Superior temporal gyrus (tissue), 1 donor: ENCODE results near the gene TUBB8.
"Not testable (repeated sequence)": the region's sequence is repeated elsewhere in the genome, so short reads cannot be mapped to it uniquely, and the experiment has no call there.

Experiments
- DNase-seq: peaks from one replicate; pipeline ENCODE4 v3.0.0-alpha.2; 2016; ENCODE audit errors: extremely low spot score

TUBB8 gene

DNA sequence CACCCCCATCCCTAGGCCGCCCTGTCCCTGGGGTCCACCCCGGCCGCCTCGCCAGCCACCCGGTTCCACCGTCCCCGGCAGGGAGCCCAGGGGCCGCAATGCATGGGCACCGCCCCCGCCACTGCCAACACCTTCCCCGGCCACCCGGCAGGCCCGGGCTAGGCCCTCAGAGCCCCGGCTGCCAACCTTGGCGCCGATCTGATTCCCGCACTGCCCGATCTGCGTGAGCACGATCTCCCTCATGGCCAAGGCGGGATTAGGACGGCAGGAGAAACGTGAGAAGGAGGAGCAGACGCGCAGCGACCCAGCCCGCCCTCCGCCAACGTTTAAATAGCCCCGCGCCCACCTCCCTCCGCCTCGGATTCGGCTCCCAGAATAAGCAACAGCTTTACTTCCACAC is at the start of gene TUBB8:
TSS of gene TUBB8 (minus strand) at position 301 of the 400 bp plus-strand sequence. CDS start at position 243, 58 bp downstream.
- DNase-seq, result no peak

DNA sequence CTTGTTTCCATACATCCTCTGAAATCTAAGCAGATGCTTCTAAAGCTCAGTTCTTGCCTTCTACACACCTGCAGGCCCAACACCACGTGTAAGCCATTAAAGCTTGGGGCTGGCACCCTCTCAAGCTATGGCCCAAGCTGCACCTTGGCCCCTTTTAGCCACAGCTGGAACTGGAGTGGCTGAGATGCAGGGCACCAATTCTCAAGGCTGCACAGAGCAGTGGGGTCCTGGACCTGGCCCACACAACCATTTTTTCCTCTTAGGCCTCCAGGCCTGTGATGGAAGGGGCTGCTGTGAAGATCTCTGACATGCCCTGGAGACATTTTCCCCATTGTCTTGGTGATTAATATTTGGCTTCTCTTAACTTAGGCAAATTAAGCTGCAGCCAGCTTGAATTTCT is 47.4 kb upstream of the TUBB8 start:
- DNase-seq, result no peak

GRCh38 chr10:95356-96115 is 46.4 kb upstream of the TUBB8 start:
- no peak for DNase-seq

DNA sequence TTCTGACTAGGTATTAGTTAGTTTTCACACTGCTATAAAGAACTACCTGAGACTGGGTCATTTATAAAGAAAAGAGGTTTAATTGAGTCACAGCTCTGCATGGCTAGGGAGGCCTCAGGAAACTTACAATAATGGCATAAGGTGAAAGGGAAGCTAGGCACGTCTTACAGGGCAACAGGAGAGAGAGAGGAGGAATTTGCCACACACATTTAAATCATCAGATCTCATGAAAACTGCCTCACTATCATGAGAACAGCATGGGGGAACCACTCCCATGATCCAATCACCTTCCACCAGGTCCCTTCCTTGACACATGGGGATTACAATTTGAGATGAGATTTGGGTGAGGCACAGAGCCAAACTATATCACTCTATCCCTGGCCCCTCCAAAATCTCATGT is 45.5 kb upstream of the TUBB8 start:
- DNase-seq, result no peak

GRCh38 chr10:92846-93245 is 43.8 kb upstream of the TUBB8 start:
- no peak for DNase-seq

DNA sequence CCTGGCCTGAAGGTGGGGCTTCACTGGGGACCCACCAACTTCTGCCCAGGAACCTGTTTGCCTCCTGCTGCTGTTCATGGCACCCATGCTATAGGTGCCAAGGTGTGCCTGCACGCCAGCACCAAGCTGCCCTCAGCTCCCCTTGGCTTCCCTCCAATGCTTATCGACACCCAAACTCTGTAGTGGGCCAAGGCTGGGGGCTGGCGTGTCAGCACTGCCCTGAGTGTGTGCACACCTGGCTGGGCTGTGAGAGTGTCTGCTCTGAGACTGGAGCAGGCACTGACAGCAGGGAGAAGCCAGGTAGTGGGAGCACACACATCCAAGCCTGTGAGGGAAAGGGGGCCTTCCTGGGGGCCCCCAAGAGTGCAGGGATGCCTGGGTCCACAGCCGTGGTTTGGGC is 43.1 kb upstream of the TUBB8 start:
- no peak for DNase-seq

DNA sequence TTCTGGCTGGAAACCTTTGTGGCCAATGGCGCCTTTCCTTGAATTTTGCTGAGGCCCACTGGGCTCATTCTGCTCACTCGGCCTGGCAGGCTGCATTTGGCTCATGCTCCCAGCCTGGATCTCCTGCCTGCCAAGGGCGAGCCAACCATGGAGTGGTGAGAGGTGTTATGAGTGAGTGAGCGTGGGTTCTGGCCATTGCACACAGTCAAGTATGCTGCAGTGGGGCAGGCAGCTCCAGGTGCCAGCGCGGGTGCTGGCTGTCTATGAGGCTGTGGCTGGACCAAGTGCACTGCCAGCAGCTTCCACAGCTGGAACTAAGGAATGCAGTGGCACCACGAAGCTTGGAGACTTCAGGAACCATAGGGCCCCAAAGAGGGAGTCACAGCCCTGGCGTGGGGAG is 42.2 kb upstream of the TUBB8 start:
- no peak for DNase-seq

DNA sequence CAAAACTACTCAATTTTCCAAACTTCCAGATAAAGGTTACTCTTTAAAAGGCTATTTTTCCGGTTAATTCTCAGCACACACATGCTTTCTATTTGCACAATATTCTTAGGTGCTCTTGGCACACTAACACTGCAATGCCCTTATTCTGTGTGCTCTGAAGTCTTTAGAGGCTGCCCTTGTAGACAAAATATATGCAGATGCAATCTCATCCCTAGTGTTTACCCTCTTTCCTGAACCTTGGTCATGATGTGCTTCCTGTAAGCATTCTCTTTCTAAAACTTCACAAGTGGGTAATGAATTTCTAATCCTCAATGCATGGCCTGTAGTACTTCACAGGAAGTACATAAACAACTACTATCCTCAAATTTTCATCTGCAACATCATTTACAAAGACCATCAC is 41.1 kb upstream of the TUBB8 start:
- no peak for DNase-seq

DNA sequence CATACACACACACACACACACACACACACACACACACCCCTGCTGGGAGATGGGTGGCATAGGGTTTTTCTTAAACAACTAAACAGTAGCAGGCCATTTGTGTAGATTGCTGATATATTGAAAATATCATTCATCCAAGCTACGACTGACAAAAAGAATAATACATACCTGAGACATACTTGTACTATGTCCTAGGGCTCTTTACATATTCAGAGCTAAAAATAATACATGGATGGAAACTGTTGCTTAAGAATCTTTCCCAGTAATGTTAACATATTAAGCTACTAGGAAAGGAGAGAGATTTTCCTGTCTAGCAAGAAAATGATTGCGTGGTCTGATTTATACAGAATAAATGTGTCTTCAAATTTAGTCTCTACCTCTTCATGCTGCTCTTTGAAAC is 40.2 kb upstream of the TUBB8 start:
- DNase-seq, result no peak

DNA sequence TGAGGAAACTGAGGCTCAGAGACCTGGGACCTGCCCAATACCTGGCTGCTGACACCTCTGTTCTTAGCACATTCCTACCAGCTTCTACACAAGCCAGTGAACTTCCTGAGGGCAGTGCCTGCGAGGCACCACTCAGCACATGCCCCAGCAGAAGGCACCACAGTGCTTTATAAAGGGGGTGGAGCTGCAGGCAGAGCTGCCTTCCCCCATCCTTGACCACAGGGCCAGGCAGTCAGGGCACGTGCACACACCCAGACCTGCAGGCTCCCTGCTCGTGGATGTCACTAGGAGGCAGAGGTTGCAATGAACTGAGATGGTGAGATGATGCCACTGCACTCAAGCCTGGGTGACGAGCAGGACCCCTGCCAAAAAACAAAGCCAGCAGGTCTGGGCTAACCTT is 39.2 kb upstream of the TUBB8 start:
- DNase-seq, result no peak

DNA sequence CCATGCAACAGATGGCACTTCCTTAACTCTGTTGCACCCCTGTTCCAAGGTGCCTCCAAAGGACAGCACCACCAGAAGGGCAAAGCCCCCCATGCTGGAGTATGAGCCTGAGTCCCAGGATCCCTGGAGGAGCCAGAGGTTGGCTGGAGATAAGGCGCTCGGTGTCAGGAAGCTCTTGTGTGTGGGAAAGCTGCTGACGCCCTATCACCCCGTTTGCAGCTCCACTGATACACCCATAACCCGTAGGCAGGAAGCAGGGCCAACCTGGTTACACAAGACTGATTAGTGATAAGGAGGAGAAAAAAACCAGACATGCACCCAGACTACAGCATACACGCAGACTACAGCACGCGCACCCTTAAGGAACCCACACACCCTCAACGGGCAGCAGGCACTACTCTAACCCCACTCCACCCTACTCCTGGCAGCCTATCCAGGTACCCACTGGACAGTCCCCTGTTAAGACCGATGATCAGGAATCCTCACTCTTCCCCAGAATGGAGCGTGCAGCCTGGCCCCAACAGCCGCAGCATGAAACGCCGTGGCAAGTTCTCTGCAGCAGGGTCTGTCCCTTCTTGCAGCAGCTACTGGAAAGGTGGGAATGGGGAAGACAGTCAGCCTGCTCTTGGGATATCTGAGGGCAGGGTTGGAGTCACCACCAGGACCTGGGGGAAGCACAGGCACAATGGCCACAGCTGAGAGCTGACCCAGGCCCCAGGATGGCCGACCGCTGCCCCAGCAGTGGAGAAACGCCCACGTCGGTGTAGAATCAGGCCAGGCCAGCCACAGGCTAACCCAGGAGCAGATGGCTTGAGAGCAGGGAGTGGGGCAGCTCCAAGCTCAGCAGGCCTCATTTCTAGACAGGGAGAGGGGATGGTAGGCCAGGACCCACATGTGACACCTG is 38.3 kb upstream of the TUBB8 start:
- no peak for DNase-seq

DNA sequence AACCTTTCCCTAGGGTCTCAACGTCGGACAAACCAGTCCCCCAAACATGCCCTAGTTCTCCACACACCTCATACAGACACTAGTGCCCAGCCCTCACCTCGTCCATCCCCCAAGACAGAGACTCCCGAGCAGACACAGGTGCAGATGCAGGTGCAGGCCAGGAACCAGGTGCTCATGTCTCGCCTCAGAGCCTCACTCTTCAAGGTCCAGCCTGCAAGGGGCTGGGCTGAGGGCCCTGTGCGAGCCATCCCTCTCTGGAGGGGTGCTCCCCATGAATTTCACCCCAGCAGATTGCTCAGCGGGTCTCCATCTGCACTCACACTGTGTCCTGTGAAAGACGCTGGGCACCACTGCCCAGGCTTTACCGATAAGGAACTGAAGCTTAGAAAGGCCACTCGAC is 36.9 kb upstream of the TUBB8 start:
- no peak for DNase-seq

GRCh38 chr10:85044-85443 is 35.9 kb upstream of the TUBB8 start:
- DNase-seq, result no peak

GRCh38 chr10:83930-84530 is 34.9 kb upstream of the TUBB8 start:
- no peak for DNase-seq

GRCh38 chr10:80477-81105 is 31.5 kb upstream of the TUBB8 start:
- no peak for DNase-seq

DNA sequence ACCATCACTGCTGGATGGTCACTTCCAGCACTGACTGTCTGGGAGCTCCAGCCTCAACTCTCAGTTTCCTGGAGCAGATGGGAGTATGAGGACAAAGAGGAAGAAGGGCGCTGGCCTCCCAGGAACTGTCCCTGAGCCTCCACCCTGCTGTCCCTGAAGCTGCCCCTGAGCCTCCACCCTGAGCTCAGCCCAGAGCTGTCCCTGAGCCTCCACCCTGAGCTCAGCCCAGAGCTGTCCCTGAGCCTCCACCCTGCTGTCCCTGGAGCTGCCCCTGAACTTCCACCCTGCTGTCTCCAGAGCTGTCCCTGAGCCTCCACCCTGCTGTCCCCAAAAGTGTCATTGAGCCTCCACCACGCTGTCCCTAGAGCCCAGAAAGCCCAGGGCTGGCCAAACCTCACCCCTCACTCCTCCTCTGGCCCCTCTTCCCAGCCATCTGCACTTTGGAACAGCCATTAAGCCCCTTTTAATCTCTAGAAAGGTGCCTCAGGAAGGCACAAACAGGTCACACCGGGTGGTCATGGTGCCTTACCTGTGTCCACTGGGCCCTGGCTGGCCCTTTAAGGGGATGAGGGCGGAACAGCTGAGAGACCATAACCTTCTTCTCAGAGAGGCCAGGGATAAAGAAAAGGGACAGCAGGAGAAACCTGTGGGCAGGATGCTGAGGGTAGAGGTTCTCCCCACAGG is 30.6 kb upstream of the TUBB8 start:
- DNase-seq, result no peak

GRCh38 chr10:78556-78955 is 29.5 kb upstream of the TUBB8 start:
- DNase-seq, result no peak

DNA sequence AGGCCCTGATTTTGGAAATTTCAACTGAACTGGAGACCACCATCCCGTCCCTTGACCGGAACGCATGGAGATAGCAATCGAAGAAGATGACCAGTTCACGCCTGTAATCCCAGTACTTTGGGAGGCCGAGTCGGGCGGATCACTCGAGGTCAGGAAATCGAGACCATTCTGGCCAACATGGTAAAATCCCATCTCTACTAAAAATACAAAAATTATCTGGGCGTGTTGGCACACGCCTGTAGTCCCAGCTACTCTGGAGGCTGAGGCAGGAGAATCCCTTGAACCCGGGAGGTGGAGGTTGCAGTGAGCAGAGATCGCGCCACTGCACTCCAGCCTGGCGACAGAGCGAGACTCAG is 25.1 kb upstream of the TUBB8 start:
- DNase-seq, result not testable (repeated sequence)

- DNase-seq, result peak; percentile 28
Observed at GRCh38 chr10:73543-74265, 24.6 kb upstream of the TUBB8 start.

DNA sequence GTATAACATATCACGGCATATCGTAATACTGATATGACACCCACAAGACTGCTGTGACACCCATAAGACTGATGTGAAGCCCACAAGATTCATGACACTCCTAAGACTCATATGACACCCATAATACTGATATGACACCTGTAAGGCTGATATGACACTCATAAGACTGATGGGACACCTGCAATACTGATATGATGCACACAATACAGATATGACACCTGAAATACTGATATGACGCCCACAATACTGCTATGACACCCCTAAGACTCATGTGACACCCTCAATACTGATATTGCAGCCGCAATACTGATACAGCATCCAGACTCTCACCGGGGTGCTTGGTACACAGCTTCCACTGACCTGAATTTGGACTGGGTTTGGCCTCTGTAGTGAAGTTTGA is 19.1 kb upstream of the TUBB8 start:
- not testable (repeated sequence) for DNase-seq

GRCh38 chr10:49926-50325 is 830 bp upstream of the TUBB8 start:
- not testable (repeated sequence) for DNase-seq
